GM12891 (cell line): ENCODE data around the gene AATK.

Source experiments
- PAX5 ChIP-seq: IDR thresholded peaks from 2 replicates; pipeline ENCODE4 v1.6.1; 2011; ENCODE audit warnings: low read length, moderate library complexity, mild to moderate bottlenecking; ENCODE audit not compliant: insufficient read depth, severe bottlenecking
- POLR2A ChIP-seq: IDR thresholded peaks from 2 replicates; pipeline ENCODE4 v1.6.1; 2011; ENCODE audit warnings: low read depth, low read length, control low read depth
- POLR2AphosphoS5 ChIP-seq: IDR thresholded peaks from 2 replicates; pipeline ENCODE4 v1.6.1; 2011; ENCODE audit warnings: low read depth, low read length, control low read depth
- POU2F2 ChIP-seq: IDR thresholded peaks from 2 replicates; pipeline ENCODE4 v1.6.1; 2011; ENCODE audit warnings: low read depth, mild to moderate bottlenecking, control low read depth, low read length, moderate library complexity
- SPI1 ChIP-seq: IDR thresholded peaks from 2 replicates; pipeline ENCODE4 v1.6.1; 2011; ENCODE audit warnings: low read depth, low read length, control low read depth
- TAF1 ChIP-seq: IDR thresholded peaks from 2 replicates; pipeline ENCODE4 v1.6.1; 2011; ENCODE audit warnings: low read depth, low read length, control low read depth

DNA sequence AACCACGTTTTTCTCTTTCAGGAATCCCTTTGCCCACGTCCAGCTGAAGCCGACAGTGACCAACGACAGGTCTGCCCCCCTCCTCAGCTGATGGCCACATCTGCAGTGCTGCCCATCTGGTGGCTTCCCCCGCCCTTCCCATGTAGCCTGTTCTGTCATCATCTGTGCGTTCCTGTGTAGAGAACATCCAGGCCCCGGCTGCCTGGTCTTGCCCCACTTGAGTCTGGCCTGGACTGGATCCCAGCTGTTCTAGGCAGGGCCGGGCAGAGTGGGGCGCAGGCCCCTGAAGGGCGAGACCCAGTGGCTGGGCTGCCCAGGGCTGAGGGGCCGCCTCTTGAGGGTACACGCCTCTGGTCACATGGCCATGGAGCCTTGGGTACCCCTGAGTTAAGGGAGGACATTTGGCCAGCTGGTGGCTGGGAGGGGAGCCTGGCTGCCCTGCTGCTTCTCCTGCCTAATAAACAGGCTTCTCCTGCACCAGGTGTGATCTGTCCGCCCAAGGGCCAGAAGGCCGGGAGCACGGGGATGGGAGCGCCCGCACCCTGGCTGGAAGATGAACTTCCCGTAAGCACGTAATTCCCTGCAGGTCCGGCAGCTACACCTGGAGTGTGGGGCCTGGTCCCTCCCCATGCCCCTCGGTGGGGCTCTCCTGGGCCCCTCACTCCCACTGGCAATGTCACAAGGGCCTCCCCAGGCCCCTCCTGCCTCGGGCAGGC lies 50.1 kb downstream of the AATK start:
- TF ChIP-seq POLR2A (no peak), POLR2AphosphoS5 (no peak), TAF1 (no peak), PAX5 (no peak), POU2F2 (no peak), SPI1 (no peak)
